ENCODE results near the gene NEUROD1.
A peak's percentile ranks its signal among the peaks of the same experiment; 100 is the strongest.

Gene NEUROD1

DNA sequence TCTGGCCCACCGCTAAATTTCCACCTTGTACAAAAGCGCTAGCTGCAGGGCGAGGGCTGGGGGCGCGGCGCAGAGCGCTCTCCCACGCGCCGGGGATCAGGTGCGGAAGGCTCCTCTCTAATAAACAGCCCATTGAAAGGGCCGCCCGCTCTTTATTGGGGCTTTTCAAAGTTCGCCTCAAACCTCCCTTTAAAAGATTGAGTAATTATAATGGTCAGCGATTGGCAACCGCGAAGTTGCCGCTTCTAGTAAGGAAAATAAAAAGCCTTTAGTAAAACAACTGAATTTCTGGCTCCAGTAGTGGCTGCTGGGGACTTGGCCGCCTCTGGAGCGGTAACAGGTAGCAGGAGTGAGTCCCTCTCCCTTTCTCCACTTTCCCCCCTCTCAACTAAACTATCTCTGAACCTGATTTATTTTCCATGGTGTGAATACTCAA is 755 bp downstream of the NEUROD1 start:
- Histone ChIP-seq H3K9me3 (ENCODE audit: insufficient read depth, low read length) (no peaks in the 10 kb centered on the region), H3K9ac (ENCODE audit: low read length) (no peak overlapping the region), H3K79me2 (ENCODE audit: low read length) (no peaks in the 10 kb centered on the region), H3K4me3 (ENCODE audit: low read length) (peak overlapping the region; percentile 75; the same call in 1 of the 2 replicates), H3K4me1 (ENCODE audit: low read length) (peaks cover 10% of the 10 kb centered on the region), H4K20me1 (ENCODE audit: insufficient read depth, low read length) (no peaks in the 10 kb centered on the region), H3K36me3 (replicated peaks; ENCODE audit: low read depth, low read length) (no peaks in the 10 kb centered on the region), H3K4me2 (ENCODE audit: low read length) (peak overlapping the region; percentile 71), H3K27me3 (ENCODE audit: low read depth, low read length) (no peaks in the 10 kb centered on the region), H3K27ac (ENCODE audit: low read length) (no peak overlapping the region), H2AFZ (ENCODE audit: low read depth, low read length) (no peak overlapping the region)
- TF ChIP-seq, protein P1, sequence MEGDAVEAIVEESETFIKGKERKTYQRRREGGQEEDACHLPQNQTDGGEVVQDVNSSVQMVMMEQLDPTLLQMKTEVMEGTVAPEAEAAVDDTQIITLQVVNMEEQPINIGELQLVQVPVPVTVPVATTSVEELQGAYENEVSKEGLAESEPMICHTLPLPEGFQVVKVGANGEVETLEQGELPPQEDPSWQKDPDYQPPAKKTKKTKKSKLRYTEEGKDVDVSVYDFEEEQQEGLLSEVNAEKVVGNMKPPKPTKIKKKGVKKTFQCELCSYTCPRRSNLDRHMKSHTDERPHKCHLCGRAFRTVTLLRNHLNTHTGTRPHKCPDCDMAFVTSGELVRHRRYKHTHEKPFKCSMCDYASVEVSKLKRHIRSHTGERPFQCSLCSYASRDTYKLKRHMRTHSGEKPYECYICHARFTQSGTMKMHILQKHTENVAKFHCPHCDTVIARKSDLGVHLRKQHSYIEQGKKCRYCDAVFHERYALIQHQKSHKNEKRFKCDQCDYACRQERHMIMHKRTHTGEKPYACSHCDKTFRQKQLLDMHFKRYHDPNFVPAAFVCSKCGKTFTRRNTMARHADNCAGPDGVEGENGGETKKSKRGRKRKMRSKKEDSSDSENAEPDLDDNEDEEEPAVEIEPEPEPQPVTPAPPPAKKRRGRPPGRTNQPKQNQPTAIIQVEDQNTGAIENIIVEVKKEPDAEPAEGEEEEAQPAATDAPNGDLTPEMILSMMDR (IDR thresholded peaks at IDR 0.05; ENCODE audit: low read depth, low read length) = no peak
- no peak for TF ChIP-seq EZH2phosphoT487 (IDR thresholded peaks at IDR 0.05; ENCODE audit: low read depth)

DNA sequence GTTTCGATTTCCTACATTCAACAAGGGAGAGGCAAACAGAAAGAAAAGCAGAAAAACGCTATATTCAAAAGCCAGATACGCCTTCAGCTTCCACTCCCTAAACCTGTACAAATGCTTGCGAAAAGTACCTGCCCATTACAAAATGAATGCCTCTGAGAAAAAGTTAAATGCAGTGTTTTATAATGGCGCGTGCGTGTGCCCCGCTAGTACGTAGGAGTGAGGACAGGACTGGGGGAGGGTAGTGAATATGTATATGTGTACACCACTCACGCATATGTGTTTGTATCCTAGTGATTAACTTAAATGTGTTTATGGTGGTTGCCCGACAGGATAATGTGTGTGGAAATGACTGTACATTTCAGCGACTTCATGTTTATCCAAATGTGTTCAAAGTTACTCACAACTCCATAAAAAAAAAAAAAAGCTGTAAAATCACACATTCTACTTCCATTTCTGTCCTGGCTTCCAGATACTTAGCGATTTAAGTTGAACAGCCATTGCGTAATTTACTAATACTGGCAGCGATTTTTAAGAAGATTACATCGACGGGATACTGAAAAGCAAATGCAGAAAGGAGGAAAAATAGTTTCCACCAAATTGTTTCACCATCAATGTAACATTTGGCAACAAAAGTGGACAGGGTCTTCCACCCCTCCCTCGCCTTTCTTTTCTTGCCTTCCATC is 1.3 kb downstream of the NEUROD1 start:
- H3K27ac ChIP-seq (ENCODE audit: low read length) = no peak overlapping the region
- H3K27me3 ChIP-seq (ENCODE audit: low read depth, low read length) = no peaks in the 10 kb centered on the region

DNA sequence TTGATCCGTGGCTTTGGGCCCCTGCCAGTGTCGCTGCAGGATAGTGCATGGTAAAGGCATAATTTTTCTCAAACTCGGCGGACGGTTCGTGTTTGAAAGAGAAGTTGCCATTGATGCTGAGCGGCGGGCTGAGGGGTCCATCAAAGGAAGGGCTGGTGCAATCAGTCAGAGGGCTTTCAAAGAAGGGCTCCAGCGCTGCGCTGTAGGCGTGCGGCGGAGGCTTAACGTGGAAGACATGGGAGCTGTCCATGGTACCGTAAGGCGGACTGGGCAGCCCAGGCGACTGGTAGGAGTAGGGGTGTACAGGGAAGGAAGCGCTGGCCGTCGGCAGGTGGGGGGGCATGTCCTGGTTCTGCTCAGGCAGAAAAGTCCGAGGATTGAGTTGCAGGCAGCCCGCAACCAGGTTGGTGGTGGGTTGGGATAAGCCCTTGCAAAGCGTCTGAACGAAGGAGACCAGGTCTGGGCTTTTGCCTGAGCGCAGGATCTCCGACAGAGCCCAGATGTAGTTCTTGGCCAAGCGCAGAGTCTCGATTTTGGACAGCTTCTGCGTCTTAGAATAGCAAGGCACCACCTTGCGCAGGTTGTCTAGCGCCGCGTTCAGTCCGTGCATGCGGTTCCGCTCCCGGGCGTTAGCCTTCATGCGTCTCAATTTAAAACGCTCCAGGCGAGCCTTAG is 2.3 kb downstream of the NEUROD1 start:
- TF ChIP-seq, protein P1 (IDR thresholded peaks at IDR 0.05; ENCODE audit: low read depth, low read length) = no peak
- TF ChIP-seq EZH2phosphoT487 (IDR thresholded peaks at IDR 0.05; ENCODE audit: low read depth) = no peak
- Histone ChIP-seq H3K9me3 (ENCODE audit: insufficient read depth, low read length) (no peaks in the 10 kb centered on the region), H3K27me3 (ENCODE audit: low read depth, low read length) (no peaks in the 10 kb centered on the region), H2AFZ (ENCODE audit: low read depth, low read length) (no peak overlapping the region), H3K9ac (ENCODE audit: low read length) (no peak overlapping the region), H3K4me3 (ENCODE audit: low read length) (no peak overlapping the region), H4K20me1 (ENCODE audit: insufficient read depth, low read length) (no peaks in the 10 kb centered on the region), H3K79me2 (ENCODE audit: low read length) (no peaks in the 10 kb centered on the region), H3K4me1 (ENCODE audit: low read length) (peaks cover 25% of the 10 kb centered on the region), H3K36me3 (replicated peaks; ENCODE audit: low read depth, low read length) (no peaks in the 10 kb centered on the region), H3K4me2 (ENCODE audit: low read length) (no peak overlapping the region), H3K27ac (ENCODE audit: low read length) (no peak overlapping the region)

More for the DNA sequence above, 1.3 kb downstream of the NEUROD1 start:
- H3K4me2 ChIP-seq (ENCODE audit: low read length) = no peak overlapping the region
- peaks cover 15% of the 10 kb centered on the region for H3K4me1 ChIP-seq (ENCODE audit: low read length)
- no peak overlapping the region for H3K4me3 ChIP-seq (ENCODE audit: low read length)
- H2AFZ ChIP-seq (ENCODE audit: low read depth, low read length) = no peak overlapping the region
- no peaks in the 10 kb centered on the region for H3K36me3 ChIP-seq (replicated peaks; ENCODE audit: low read depth, low read length)
- no peaks in the 10 kb centered on the region for H3K79me2 ChIP-seq (ENCODE audit: low read length)
- no peak overlapping the region for H3K9ac ChIP-seq (ENCODE audit: low read length)
- no peak for TF ChIP-seq EZH2phosphoT487 (IDR thresholded peaks at IDR 0.05; ENCODE audit: low read depth)
- TF ChIP-seq, protein P1 (IDR thresholded peaks at IDR 0.05; ENCODE audit: low read depth, low read length) = no peak
- H4K20me1 ChIP-seq (ENCODE audit: insufficient read depth, low read length) = no peaks in the 10 kb centered on the region
- no peaks in the 10 kb centered on the region for H3K9me3 ChIP-seq (ENCODE audit: insufficient read depth, low read length)

DNA sequence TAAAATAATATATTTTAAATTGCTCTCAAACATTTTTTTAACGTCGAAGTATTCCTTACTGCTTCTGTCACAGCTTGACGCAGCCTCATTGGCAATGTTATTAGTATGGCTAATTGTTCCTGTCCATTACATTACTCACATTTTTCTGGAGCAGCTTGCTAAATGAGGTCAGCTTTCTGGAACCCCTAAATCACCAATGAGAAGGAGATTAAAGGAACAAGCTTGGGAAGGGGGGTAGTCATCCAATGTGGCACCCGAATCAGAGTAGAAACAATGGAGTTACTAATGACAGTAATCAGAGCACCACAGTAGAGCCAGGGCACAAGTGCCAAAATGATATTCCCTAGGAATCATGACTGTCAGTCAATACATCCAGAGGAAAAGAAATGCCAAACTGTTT is 5.1 kb downstream of the NEUROD1 start:
- Histone ChIP-seq H3K27ac (ENCODE audit: low read length) (no peak overlapping the region), H3K9me3 (ENCODE audit: insufficient read depth, low read length) (no peaks in the 10 kb centered on the region), H2AFZ (ENCODE audit: low read depth, low read length) (no peak overlapping the region), H3K4me3 (ENCODE audit: low read length) (no peak overlapping the region), H4K20me1 (ENCODE audit: insufficient read depth, low read length) (no peaks in the 10 kb centered on the region), H3K4me2 (ENCODE audit: low read length) (peak overlapping the region; percentile 45; the same call in 1 of the 2 replicates), H3K79me2 (ENCODE audit: low read length) (no peaks in the 10 kb centered on the region), H3K9ac (ENCODE audit: low read length) (no peak overlapping the region), H3K4me1 (ENCODE audit: low read length) (peaks cover 42% of the 10 kb centered on the region), H3K27me3 (ENCODE audit: low read depth, low read length) (no peaks in the 10 kb centered on the region), H3K36me3 (replicated peaks; ENCODE audit: low read depth, low read length) (no peaks in the 10 kb centered on the region)
- TF ChIP-seq, protein P1 (IDR thresholded peaks at IDR 0.05; ENCODE audit: low read depth, low read length) = no peak
- TF ChIP-seq EZH2phosphoT487 (IDR thresholded peaks at IDR 0.05; ENCODE audit: low read depth) = no peak
